GM19351 (cell line): ENCODE results near the gene TM2D1.
A peak's percentile ranks its signal among the peaks of the same experiment; 100 is the strongest.
"Not testable (repeated sequence)": the region's sequence is repeated elsewhere in the genome, so short reads cannot be mapped to it uniquely, and the experiment has no call there.

Experiments used
- ATAC-seq: cut with Tn5 transposase; IDR thresholded peaks from one replicate; pipeline ENCODE4 v1.9.1; 2021; ENCODE audit warnings: mild to moderate bottlenecking, moderate library complexity; ENCODE audit not compliant: unreplicated experiment

Gene TM2D1

GRCh38 chr1:61724813-61725694, at the start of gene TM2D1:
Gene TM2D1 (minus strand): TSS chr1:61725141. CDS start chr1:61725120, 21 bp downstream.
- peak; percentile 99 for ATAC-seq

- no peak for ATAC-seq
Observed at GRCh38 chr1:61770131-61770530, 45.2 kb upstream of the TM2D1 start.

- no peak for ATAC-seq
Observed at GRCh38 chr1:61757950-61758349, 33.0 kb upstream of the TM2D1 start.

DNA sequence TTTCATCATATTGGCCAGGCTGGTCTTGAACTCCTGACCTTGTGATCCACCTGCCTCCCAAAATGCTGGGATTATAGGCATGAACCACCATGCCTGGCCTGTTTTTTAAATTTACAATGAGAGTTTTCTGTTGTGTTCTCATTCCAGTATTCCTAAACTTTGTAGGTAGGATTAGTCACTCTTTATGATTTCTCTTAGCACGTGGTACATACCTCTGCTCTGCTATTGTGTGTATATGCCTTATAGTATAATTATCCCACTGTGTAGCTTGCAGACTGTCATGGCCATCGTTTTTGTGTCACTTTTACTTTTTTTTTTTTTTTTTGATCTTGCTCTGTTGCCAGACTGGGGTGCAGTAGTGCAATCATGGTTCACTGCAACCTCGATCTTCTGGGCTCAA, 31.8 kb upstream of the TM2D1 start:
- ATAC-seq, result no peak

GRCh38 chr1:61754545-61754944, 29.6 kb upstream of the TM2D1 start:
- no peak for ATAC-seq

DNA sequence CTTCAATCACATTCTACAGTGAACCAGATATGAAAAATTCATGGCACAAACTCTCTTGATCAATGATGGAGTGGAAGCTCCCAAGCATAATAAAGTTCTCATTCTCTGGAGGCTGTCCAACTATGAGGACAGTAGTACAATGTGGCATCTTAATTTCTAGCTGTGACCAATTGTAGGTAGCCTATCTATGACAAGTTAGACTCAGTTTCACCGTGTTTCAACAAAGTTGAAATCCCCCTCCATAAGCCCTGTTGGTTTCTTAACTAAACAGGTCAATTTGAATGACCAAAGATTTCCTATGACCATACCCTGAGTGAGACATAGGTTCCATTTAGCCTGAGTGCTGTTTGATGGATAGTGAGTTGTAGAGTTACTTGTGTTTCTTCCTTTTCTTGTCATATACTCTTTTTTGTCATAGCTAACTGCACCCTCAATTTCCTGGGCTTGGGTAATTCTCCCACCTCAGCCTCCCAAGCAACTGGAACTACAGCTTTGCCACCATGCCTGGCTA, 29.1 kb upstream of the TM2D1 start:
- ATAC-seq, result no peak

- no peak for ATAC-seq
Observed at GRCh38 chr1:61752921-61753389, 28.0 kb upstream of the TM2D1 start.

DNA sequence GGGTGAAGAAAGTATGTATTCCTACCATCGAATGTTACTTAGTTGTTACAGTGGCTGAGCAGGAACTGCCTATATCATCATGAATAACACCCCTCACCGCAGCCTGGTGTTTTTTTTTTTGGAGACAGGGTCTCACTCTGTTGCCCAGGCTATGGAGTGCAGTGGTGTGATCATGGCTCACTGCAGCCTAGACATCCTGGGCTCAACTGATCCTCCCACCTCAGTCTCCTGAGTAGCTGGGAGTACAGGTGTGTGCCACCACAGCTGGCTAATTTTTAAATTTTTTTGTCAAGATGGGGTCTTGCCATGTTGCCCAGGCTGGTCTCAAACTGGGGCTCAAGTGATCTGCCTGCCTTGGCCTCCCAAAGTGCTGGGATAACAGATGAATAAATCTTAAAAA, 24.6 kb upstream of the TM2D1 start:
- no peak for ATAC-seq

DNA sequence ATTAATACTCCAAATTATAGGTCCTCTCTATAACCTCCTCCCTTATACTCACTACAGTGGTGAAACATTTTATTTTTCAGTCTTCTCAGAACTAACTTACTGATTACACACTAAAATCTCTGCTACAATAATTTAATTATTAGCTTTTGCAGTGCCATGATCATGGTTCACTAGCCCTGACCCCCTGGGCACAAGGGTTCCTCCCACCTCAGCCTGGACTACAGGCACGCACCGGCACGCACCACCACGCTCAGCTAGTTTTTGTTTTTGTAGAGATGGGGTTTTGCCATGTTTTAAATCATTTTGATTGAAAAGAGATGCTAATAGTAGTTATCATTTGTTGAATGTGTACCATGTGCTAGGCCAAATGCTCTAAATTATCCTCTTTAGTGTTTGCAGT, 23.6 kb upstream of the TM2D1 start:
- ATAC-seq, result no peak

DNA sequence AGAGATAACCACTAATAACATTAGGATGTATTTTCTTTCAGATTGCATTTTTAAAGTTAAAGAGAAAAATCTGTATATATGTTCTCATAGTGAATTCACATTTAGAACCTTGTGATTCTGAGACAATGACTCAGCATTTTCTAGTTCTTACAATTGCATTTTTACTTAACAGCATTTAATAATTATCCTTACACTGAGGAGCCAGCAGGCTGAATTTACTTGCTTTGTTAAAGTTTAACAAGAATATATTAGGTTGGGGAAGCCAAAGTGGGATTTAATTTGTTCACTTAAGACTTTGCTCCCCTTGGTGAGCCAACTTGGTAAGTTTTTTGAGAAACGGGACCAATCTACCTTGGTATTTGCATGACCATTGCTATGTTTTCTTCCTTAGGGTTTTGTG, 21.9 kb upstream of the TM2D1 start:
- no peak for ATAC-seq

DNA sequence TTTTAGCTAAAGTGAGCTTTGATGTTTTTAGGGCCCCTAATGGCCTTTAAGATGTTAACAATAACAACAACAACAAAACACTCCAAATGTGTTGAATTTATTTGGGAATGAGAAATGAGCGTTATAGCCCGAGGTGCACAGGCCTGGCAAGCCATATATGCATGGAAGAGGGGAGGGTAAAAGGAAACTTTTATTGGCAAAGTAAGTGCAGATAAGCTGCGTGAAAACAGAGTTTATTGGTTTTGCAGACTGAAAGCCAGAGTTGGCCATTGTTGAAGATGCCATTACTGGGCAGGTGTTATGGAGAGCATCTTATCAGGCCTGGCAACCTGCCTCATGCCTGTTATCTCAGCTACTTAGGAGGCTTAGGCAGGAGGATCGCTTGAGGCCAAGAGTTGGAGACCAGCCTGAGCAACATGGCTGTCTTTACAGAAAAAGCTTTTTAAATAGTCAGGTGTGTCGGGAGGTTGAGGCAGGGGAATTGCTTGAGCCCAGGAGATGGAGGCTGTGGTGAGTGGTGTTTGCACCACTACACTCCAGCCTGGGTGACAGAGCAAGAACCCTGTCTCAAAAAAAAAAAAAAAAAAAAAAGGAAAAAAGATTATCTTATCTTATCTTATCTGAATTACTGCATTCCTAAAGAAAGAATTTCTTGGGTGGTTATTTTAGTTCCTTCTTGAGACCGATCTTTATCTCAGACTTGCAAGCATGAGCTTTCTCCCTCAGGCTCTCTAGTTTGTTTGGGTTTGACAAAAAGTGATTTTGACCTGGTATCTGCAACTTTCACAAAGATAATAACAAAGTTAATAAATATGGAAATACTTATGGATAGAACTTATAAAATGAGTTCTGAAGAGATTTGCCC, 19.0 kb upstream of the TM2D1 start:
- ATAC-seq, result no peak

DNA sequence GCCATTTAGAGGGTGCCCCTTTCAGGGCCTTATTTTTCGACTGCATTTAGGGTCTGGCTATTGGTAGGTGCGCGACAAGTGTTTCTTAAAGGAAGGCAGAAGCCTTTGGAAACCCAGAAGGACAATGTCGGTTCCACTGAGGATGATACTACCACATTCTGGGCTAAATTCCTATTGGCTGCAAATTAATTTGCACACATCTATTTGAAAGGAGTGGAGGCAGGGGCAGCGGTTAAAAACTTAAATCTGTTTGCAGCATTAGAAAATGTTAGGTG, 18.4 kb upstream of the TM2D1 start:
- ATAC-seq, result no peak

- ATAC-seq, result peak; percentile 48
Observed at GRCh38 chr1:61742620-61743430, 17.9 kb upstream of the TM2D1 start.

GRCh38 chr1:61741711-61742619, 17.0 kb upstream of the TM2D1 start, which contains the start of gene PATJ:
Gene PATJ (plus strand): TSS chr1:61742480. CDS start chr1:61762893, 20,413 bp downstream.
- ATAC-seq, result peak; percentile 85

GRCh38 chr1:61740751-61741700, 16.1 kb upstream of the TM2D1 start:
- ATAC-seq, result no peak

GRCh38 chr1:61732726-61733125, 7.8 kb upstream of the TM2D1 start:
- ATAC-seq, result no peak

- ATAC-seq, result not testable (repeated sequence)
Observed at GRCh38 chr1:61730679-61731078, 5.7 kb upstream of the TM2D1 start.

- ATAC-seq, result no peak
Observed at GRCh38 chr1:61727544-61727943, 2.6 kb upstream of the TM2D1 start.

GRCh38 chr1:61724506-61724812, 482 bp downstream of the TM2D1 start:
- no peak for ATAC-seq
